Measurements from ENCODE around the gene NME4. TPM values are rescaled to one million over a fixed set of nuclear protein-coding genes. Genes with fewer than 3 reads are reported as not detected.

Gene NME4
- polyA plus RNA-seq, 1 of the 3 experiments (the other 2 are of a cell fraction) = 509 TPM

DNA sequence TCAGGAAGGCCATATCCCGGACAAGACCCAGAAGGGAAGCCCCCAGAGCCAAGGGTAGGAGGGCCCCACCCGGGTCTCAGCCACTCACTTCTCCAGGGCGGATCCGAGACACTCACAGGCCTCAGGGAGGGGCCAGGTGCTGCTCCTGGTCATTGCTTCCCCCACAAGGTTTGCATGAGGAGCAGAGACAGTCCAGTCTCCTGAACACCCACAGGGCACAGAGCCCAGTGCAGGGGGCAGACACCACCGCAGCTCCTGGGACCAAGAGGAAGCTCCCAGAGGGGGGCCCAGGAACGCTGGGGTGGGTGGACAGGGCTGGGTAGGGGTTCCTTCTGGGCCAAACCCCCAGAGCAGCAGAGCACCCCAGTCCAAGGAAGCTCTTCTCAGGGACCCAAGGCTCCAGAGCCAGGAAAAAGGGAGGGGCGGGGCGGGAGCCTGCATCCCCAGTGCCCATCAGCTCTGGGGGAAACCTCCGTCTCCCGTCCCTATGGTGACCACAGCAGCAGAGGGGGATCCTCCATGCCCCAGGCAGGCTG lies 26.0 kb upstream of the NME4 start:
- H3K4me1 ChIP-seq (ENCODE audit: control insufficient read depth in 1 of 2, insufficient read depth in 2 of 2, low read depth in 1 of 2, low read length in 1 of 2) = peaks cover 8 to 20% of the 10 kb centered on the region in 2 experiments; a peak in 2 of 4 replicates
- H2AFZ ChIP-seq (ENCODE audit: low read depth) = peak overlapping the region; percentile 61
- H3K9me3 ChIP-seq = no peaks in the 10 kb centered on the region
- H3K4me3 ChIP-seq (ENCODE audit: low read depth in 2 of 2, low read length in 1 of 2) = no peak overlapping the region
- peak overlapping the region; percentile 30; the same call in 1 of the 2 replicates for H3K4me2 ChIP-seq
- DNase-seq = no peak
- H3K9ac ChIP-seq = no peak overlapping the region
- H3K27me3 ChIP-seq (ENCODE audit: insufficient read depth) = no peaks in the 10 kb centered on the region
- POLR2A ChIA-PET = interaction anchor here (1.6 kb wide), 1 partner anchor 11 kb away, joined by 4 read pairs; the partner anchor contains the start of gene PGAP6
- peaks cover 9% of the 10 kb centered on the region for H3F3A ChIP-seq (replicated peaks; ENCODE audit: insufficient read depth)
- H3K36me3 ChIP-seq (replicated peaks in 1 of 2; ENCODE audit: control insufficient read depth in 1 of 2, insufficient read depth in 2 of 2, low read length in 1 of 2) = peaks cover 2 to 60% of the 10 kb centered on the region in 2 experiments
- 78% methylated on average over 6 of the region's 10 CpGs for WGBS (ENCODE audit: low lambda C conversion rate)
- peak overlapping the region; percentile 19 to 84; a peak in 3 of 4 replicates for H3K27ac ChIP-seq (ENCODE audit: low read depth in 2 of 2, low read length in 1 of 2)
- TF ChIP-seq GABPA (IDR thresholded peaks at IDR 0.05; ENCODE audit: low read depth) = no peak
- TF ChIP-seq ELF1 (IDR thresholded peaks at IDR 0.05) = no peak
- TF ChIP-seq, protein P1, sequence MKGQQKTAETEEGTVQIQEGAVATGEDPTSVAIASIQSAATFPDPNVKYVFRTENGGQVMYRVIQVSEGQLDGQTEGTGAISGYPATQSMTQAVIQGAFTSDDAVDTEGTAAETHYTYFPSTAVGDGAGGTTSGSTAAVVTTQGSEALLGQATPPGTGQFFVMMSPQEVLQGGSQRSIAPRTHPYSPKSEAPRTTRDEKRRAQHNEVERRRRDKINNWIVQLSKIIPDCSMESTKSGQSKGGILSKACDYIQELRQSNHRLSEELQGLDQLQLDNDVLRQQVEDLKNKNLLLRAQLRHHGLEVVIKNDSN (IDR thresholded peaks at IDR 0.05; ENCODE audit: borderline replicate concordance, low read depth) = no peak
- TF ChIP-seq RXRA (IDR thresholded peaks at IDR 0.05; ENCODE audit: borderline replicate concordance, low read depth) = no peak
- TF ChIP-seq, protein P2, sequence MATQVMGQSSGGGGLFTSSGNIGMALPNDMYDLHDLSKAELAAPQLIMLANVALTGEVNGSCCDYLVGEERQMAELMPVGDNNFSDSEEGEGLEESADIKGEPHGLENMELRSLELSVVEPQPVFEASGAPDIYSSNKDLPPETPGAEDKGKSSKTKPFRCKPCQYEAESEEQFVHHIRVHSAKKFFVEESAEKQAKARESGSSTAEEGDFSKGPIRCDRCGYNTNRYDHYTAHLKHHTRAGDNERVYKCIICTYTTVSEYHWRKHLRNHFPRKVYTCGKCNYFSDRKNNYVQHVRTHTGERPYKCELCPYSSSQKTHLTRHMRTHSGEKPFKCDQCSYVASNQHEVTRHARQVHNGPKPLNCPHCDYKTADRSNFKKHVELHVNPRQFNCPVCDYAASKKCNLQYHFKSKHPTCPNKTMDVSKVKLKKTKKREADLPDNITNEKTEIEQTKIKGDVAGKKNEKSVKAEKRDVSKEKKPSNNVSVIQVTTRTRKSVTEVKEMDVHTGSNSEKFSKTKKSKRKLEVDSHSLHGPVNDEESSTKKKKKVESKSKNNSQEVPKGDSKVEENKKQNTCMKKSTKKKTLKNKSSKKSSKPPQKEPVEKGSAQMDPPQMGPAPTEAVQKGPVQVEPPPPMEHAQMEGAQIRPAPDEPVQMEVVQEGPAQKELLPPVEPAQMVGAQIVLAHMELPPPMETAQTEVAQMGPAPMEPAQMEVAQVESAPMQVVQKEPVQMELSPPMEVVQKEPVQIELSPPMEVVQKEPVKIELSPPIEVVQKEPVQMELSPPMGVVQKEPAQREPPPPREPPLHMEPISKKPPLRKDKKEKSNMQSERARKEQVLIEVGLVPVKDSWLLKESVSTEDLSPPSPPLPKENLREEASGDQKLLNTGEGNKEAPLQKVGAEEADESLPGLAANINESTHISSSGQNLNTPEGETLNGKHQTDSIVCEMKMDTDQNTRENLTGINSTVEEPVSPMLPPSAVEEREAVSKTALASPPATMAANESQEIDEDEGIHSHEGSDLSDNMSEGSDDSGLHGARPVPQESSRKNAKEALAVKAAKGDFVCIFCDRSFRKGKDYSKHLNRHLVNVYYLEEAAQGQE (IDR thresholded peaks at IDR 0.05; ENCODE audit: low read depth, low read length) = no peak
- TF ChIP-seq EZH2phosphoT487 (IDR thresholded peaks at IDR 0.05; ENCODE audit: borderline replicate concordance, low read depth) = no peak
- TF ChIP-seq SIN3A (IDR thresholded peaks at IDR 0.05; ENCODE audit: borderline replicate concordance, low read depth, low read length) = no peak
- no peak for TF ChIP-seq TEAD4 (IDR thresholded peaks at IDR 0.05; ENCODE audit: borderline replicate concordance, insufficient read depth)
- TF ChIP-seq, protein P3, sequence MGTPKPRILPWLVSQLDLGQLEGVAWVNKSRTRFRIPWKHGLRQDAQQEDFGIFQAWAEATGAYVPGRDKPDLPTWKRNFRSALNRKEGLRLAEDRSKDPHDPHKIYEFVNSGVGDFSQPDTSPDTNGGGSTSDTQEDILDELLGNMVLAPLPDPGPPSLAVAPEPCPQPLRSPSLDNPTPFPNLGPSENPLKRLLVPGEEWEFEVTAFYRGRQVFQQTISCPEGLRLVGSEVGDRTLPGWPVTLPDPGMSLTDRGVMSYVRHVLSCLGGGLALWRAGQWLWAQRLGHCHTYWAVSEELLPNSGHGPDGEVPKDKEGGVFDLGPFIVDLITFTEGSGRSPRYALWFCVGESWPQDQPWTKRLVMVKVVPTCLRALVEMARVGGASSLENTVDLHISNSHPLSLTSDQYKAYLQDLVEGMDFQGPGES (IDR thresholded peaks at IDR 0.05; ENCODE audit: low read depth, low read length) = no peak
- no peak for TF ChIP-seq MXI1 (IDR thresholded peaks at IDR 0.05; ENCODE audit: low read depth, low read length)
- no peak for TF ChIP-seq NFIC (IDR thresholded peaks at IDR 0.05; ENCODE audit: borderline replicate concordance)
- TF ChIP-seq EP300 (IDR thresholded peaks at IDR 0.05; ENCODE audit: borderline replicate concordance in 1 of 2, low read depth in 1 of 2, low read length in 1 of 2) = no peak
- no peak for TF ChIP-seq TCF12 (IDR thresholded peaks at IDR 0.05)
- TF ChIP-seq RCOR1 (IDR thresholded peaks at IDR 0.05; ENCODE audit: low read length) = no peak
- no peak for TF ChIP-seq RAD21 (IDR thresholded peaks at IDR 0.05; ENCODE audit: low read length)
- CTCF ChIA-PET = interaction anchor here (1.1 to 1.9 kb wide), 4 partner anchors 9 to 274 kb away, joined by 4 to 16 read pairs (median 6); no protein-coding TSS in a partner anchor
- H3K79me2 ChIP-seq (ENCODE audit: insufficient read depth) = no peaks in the 10 kb centered on the region; the same call in 1 of the 2 replicates
- H4K20me1 ChIP-seq (ENCODE audit: insufficient read depth) = no peaks in the 10 kb centered on the region
- no peaks in the 10 kb centered on the region for H3K9me2 ChIP-seq
